Skeletal muscle cell (primary cell): ENCODE data around the gene SLC9A1.
A peak's percentile ranks its signal among the peaks of the same experiment; 100 is the strongest.

Source experiments
- DNase-seq: peaks from one replicate; pipeline ENCODE4 v3.0.0-alpha.2; 2010; ENCODE audit warnings: low read depth
- H3K4me3 ChIP-seq: 2 replicates; pipeline ENCODE4 v1.5.1; 2011; ENCODE audit warnings: low read depth, mild to moderate bottlenecking, control low read depth, low read length, moderate library complexity

The SLC9A1 gene

GRCh38 chr1:27152004-27152828 is 2.7 kb downstream of the SLC9A1 start:
- H3K4me3 ChIP-seq: peak overlapping the region; percentile 65
- DNase-seq: no peak

DNA sequence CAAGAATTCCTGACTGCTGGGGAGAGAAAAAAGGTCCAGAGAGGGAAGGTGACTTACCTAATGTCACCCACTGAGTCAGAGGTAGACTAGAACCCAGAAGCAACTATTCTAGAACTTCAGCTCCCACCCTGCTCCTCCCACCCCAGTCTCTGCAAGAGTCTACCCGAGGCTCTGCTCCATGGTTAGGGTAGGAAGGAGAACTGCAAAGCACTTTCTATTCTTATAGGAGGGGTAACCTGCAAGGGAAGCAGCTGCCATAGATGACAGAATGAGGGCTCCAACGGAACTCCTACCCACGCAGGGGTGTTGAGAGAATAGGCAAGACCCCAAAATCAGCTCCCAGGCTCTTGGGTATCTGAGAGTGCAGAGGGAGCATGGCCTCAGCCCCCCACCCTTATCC is 4.3 kb downstream of the SLC9A1 start:
- DNase-seq: no peak
- H3K4me3 ChIP-seq: no peak overlapping the region

DNA sequence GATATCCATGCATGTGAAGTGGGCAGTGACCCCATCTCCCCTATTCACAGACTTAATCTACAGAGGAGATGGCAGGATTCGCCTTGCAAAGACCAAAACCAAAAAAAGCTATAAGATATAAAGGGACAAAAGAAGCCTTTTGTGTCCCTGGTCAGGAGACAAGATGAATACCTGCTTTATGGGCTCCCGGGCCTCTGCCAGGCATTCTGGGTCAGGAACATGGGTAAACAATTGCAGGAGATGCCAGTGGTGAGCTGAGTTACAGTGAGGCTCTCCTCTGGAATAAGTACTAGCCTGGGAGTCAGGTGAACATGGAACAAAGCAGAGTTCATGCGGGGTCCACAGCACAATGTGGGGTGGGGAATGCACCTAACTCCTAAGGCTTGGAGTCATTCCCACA is 4.7 kb downstream of the SLC9A1 start:
- no peak overlapping the region for H3K4me3 ChIP-seq
- DNase-seq: no peak

GRCh38 chr1:27149762-27150113 is 5.2 kb downstream of the SLC9A1 start:
- H3K4me3 ChIP-seq: no peak overlapping the region

GRCh38 chr1:27149084-27149761 is 5.7 kb downstream of the SLC9A1 start:
- no peak for DNase-seq
- no peak overlapping the region for H3K4me3 ChIP-seq

More at GRCh38 chr1:27149762-27150113, 5.2 kb downstream of the SLC9A1 start:
- no peak for DNase-seq

- no peak overlapping the region for H3K4me3 ChIP-seq
- DNase-seq: no peak
Observed at GRCh38 chr1:27148591-27148990, 6.3 kb downstream of the SLC9A1 start.

- no peak for DNase-seq
Observed at GRCh38 chr1:27147842-27148518, 6.9 kb downstream of the SLC9A1 start.

GRCh38 chr1:27145934-27146354 is 9.0 kb downstream of the SLC9A1 start:
- peak; percentile 83 for DNase-seq
- no peak overlapping the region for H3K4me3 ChIP-seq

More at GRCh38 chr1:27147842-27148518, 6.9 kb downstream of the SLC9A1 start:
- no peak overlapping the region for H3K4me3 ChIP-seq

DNA sequence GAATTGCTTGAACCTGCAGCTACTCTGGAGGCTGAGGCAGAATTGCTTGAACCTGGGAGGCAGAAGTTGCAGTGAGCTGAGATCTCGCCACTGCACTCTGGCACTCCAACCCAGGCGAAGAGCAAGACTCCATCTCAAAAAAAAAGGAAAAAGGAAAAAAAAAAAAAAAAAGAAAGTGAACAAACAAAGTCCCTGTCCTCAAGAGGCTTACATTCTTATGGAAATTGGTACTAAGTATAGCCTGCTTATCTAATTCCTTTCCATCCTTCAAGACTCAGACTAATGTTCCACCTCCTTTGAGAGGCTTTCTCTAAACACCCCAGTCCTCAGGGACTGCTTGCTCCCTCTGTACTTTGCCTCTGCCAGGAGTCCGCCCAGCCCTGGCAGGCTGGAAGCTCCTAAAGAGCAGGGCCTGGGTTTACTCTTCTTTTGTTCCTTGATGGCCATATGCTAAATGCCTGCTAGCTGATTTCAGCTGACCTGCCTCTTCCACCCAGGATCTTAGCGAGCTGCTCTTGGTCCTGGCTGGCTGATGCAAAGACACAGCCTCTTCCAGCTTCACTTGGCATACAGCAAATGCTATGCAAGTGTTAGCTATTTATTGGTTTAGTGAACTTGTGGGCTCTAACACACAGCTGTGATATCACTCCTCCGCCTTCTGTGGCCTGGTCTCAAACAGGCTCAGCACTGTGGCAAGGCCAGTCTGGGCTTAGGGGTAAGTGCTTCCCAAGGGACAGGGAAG is 9.8 kb downstream of the SLC9A1 start:
- peak; percentile 83 for DNase-seq
- H3K4me3 ChIP-seq: no peak overlapping the region

GRCh38 chr1:27144049-27144748 is 10.7 kb downstream of the SLC9A1 start:
- no peak for DNase-seq
- H3K4me3 ChIP-seq: no peak overlapping the region

GRCh38 chr1:27143401-27143800 is 11.5 kb downstream of the SLC9A1 start:
- H3K4me3 ChIP-seq: no peak overlapping the region
- DNase-seq: no peak

DNA sequence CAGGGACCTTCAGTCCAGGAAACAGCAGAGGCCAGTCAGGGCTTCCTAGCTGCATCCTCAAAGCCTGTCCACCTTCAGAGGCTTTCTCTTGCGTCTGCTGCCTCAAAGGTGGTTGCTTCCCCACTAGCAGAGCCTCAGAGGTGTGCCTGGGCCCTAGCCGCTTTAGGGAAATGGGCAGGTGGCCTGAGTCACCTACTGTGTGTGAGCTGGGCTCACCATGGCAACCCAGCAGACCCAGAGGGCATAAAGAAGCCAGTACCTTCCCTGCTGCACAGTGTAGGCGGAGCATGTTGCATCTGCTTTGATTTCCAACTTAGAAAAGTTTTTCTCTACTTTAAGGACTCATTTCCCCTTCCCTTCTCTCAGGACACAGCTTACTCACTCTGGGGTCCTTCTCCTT is 12.5 kb downstream of the SLC9A1 start:
- no peak for DNase-seq
- no peak overlapping the region for H3K4me3 ChIP-seq

DNA sequence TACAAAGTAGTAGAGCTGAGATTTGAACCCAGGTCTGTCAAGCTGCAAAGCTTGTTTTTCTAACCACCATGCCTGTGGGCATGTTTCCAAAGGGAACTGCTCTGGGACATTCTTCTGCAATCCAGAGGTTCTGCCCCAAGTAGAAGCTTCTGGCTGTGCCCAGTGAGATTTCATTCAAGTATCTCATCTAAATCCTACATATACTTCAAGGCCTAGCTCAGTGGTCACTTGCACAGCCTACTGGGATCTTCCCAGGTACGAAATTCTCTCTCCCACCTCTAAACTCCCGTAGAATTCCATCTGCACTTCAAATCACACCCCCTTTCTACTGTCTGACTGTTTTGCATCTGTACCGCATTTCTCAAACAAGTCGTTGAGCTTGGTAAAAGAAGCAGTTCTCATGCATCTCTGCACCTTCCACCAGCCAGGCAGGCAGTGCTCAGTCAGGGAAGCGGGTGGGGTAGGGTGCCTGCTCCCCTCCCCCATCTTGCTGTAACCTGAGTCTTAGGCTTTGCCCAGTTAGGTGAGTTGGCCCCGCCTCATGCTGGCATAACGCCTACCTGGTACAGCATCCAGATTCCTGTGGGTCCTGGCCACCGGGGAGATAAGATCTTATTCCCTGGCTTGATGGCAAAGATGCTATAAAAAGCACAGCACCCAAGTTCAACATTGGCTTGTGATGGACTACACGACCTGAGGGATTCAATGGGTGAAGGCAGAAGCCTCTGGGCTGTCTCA is 13.5 kb downstream of the SLC9A1 start:
- no peak for DNase-seq
- no peak overlapping the region for H3K4me3 ChIP-seq

DNA sequence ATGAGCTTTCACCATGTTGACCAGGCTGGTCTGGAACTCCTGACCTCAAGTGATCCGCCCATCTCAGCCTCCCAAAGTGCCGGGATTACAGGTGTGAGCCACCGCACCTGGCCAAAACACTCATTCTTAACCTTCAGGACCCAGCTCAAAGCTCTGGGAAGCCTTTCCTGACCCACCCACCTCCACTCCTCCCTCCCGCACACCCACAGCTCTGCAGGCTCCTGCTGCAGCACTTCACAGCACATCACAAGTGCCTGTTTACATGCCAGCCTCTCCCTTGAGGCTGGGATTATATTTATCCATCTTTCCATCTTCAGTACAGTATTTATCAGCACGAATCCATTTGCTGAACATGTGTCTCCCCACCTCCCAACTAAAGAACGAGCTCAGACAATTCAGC is 14.9 kb downstream of the SLC9A1 start:
- DNase-seq: no peak
- H3K4me3 ChIP-seq: no peak overlapping the region

DNA sequence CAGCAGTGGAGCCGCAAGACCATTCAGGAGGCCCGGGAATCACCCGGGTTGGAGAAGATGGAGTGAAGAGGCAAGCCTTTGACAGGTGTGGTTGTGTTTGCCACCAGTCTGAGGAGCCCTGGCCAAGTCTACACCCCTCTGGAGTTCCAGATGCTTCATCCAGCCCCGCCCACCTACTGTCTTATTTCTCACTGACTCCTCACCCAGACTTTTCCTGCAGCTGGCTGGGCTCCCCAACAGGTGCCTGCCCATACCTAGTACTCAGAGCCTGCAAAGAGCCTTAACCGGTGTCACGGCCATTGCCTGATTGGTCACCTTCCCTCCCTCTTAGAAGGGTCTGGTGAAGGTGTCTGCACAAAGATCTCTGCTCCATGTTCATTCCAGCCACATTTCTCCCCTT is 16.0 kb downstream of the SLC9A1 start:
- no peak overlapping the region for H3K4me3 ChIP-seq
- no peak for DNase-seq

GRCh38 chr1:27138368-27138767 is 16.6 kb downstream of the SLC9A1 start:
- no peak for DNase-seq
- no peak overlapping the region for H3K4me3 ChIP-seq

- DNase-seq: no peak
- H3K4me3 ChIP-seq: no peak overlapping the region
Observed at GRCh38 chr1:27137544-27138075, 17.3 kb downstream of the SLC9A1 start.

GRCh38 chr1:27136998-27137542 is 17.9 kb downstream of the SLC9A1 start:
- DNase-seq: no peak

More at GRCh38 chr1:27136998-27137542, 17.9 kb downstream of the SLC9A1 start:
- no peak overlapping the region for H3K4me3 ChIP-seq
